Epidermal melanocyte (primary cell): ENCODE data around the gene ADCY5.

Experiments used
- DNase-seq: peaks from one replicate; pipeline ENCODE4 v3.0.0; 2011; ENCODE audit warnings: low spot score; ENCODE audit not compliant: insufficient read length

Gene ADCY5

GRCh38 chr3:123459862-123460261 lies 11.0 kb upstream of the ADCY5 start:
- DNase-seq = no peak

GRCh38 chr3:123458255-123458654 lies 9.4 kb upstream of the ADCY5 start:
- DNase-seq = no peak

- DNase-seq = no peak
These were observed 9.0 kb upstream of the ADCY5 start for GRCh38 chr3:123457841-123458240.

GRCh38 chr3:123453675-123454074 lies 4.8 kb upstream of the ADCY5 start:
- DNase-seq = no peak

GRCh38 chr3:123451186-123451585 lies 2.3 kb upstream of the ADCY5 start:
- DNase-seq = no peak

- no peak for DNase-seq
These were observed 1.2 kb upstream of the ADCY5 start for GRCh38 chr3:123449997-123450604.

GRCh38 chr3:123449102-123449996 lies 459 bp upstream of the ADCY5 start:
- DNase-seq = no peak

GRCh38 chr3:123447749-123448517 lies 957 bp downstream of the ADCY5 start:
- no peak for DNase-seq

GRCh38 chr3:123447416-123447748 lies 1.5 kb downstream of the ADCY5 start:
- DNase-seq = no peak

- no peak for DNase-seq
These were observed 2.2 kb downstream of the ADCY5 start for GRCh38 chr3:123446610-123447109.

GRCh38 chr3:123446210-123446609 lies 2.7 kb downstream of the ADCY5 start:
- DNase-seq = no peak

GRCh38 chr3:123445702-123446101 lies 3.2 kb downstream of the ADCY5 start:
- DNase-seq = no peak

- DNase-seq = no peak
These were observed 4.1 kb downstream of the ADCY5 start for GRCh38 chr3:123444744-123445143.

- no peak for DNase-seq
These were observed 4.9 kb downstream of the ADCY5 start for GRCh38 chr3:123444023-123444422.

- DNase-seq = no peak
These were observed 6.0 kb downstream of the ADCY5 start for GRCh38 chr3:123442908-123443307.

GRCh38 chr3:123442125-123442524 lies 6.8 kb downstream of the ADCY5 start:
- no peak for DNase-seq

GRCh38 chr3:123439806-123440580 lies 8.9 kb downstream of the ADCY5 start:
- no peak for DNase-seq

- no peak for DNase-seq
These were observed 15.9 kb downstream of the ADCY5 start for GRCh38 chr3:123432832-123433523.

- DNase-seq = no peak
These were observed 17.1 kb downstream of the ADCY5 start for GRCh38 chr3:123431658-123432324.

- no peak for DNase-seq
These were observed 17.8 kb downstream of the ADCY5 start for GRCh38 chr3:123431007-123431657.
